HG02798 (cell line): ENCODE data around the gene FBXO11.

Experiments
- ATAC-seq: cut with Tn5 transposase; IDR thresholded peaks from one replicate; pipeline ENCODE4 v1.9.1; 2021; ENCODE audit warnings: mild to moderate bottlenecking; ENCODE audit not compliant: unreplicated experiment, poor library complexity

FBXO11 gene

GRCh38 chr2:47799031-47799609 lies 107.2 kb downstream of the FBXO11 start:
- ATAC-seq = no peak

GRCh38 chr2:47798631-47799030 lies 107.7 kb downstream of the FBXO11 start:
- ATAC-seq = no peak

GRCh38 chr2:47796090-47796697 lies 110.1 kb downstream of the FBXO11 start:
- no peak for ATAC-seq

- ATAC-seq = no peak
Observed at GRCh38 chr2:47785986-47786385, 120.3 kb downstream of the FBXO11 start.

GRCh38 chr2:47784352-47784851 lies 121.9 kb downstream of the FBXO11 start:
- ATAC-seq = no peak

- ATAC-seq = peak; percentile 19
Observed at GRCh38 chr2:47783486-47784351, 122.6 kb downstream of the FBXO11 start.

GRCh38 chr2:47782671-47783485 lies 123.4 kb downstream of the FBXO11 start, which contains the start of gene MSH6:
TSS of gene MSH6 (plus strand) at chr2:47783145. CDS start at chr2:47783234, 89 bp downstream.
- peak; percentile 91 for ATAC-seq

GRCh38 chr2:47782381-47782670 lies 124.0 kb downstream of the FBXO11 start:
- no peak for ATAC-seq

- ATAC-seq = no peak
Observed at GRCh38 chr2:47779426-47779790, 126.9 kb downstream of the FBXO11 start.

GRCh38 chr2:47778698-47779425 lies 127.4 kb downstream of the FBXO11 start:
- no peak for ATAC-seq

GRCh38 chr2:47777277-47777937 lies 128.9 kb downstream of the FBXO11 start:
- no peak for ATAC-seq

- ATAC-seq = no peak
Observed at GRCh38 chr2:47774567-47774966, 131.7 kb downstream of the FBXO11 start.

GRCh38 chr2:47772343-47772742 lies 134.0 kb downstream of the FBXO11 start:
- no peak for ATAC-seq

- ATAC-seq = no peak
Observed at GRCh38 chr2:47771211-47771610, 135.1 kb downstream of the FBXO11 start.

- no peak for ATAC-seq
Observed at GRCh38 chr2:47769318-47769717, 137.0 kb downstream of the FBXO11 start.

- peak; percentile 85 for ATAC-seq
Observed at GRCh38 chr2:47767880-47768609, 138.3 kb downstream of the FBXO11 start.

- ATAC-seq = no peak
Observed at GRCh38 chr2:47767497-47767844, 138.8 kb downstream of the FBXO11 start.

- no peak for ATAC-seq
Observed at GRCh38 chr2:47751856-47752414, 154.4 kb downstream of the FBXO11 start.

- no peak for ATAC-seq
Observed at GRCh38 chr2:47747878-47748277, 158.4 kb downstream of the FBXO11 start.
